HepG2 (cell line): ENCODE results near the gene NAT10. TPM values are rescaled to one million over a fixed set of nuclear protein-coding genes. Genes with fewer than 3 reads are reported as not detected.

Experiments used
- ATAC-seq: fragments of 200-7000 bp; cut with Tn5 transposase; 3 replicates; pipeline ENCODE4 v1.9.1; 2020; ENCODE audit warnings: mild to moderate bottlenecking, moderate library complexity
- BruUV-seq: library from RNA; stranded (reverse); fragments of 400-500 nt; replicated peaks from 2 replicates; lab custom pipeline; 2021; lab: Mats Ljungman, UMichigan
- CTCF ChIA-PET: fragments of 300-600 bp; formaldehyde crosslinking; extraction: SDS; loops from one replicate; lab custom pipeline; 2021; ENCODE audit warnings: low total read pairs, inconsistent platforms, low intra/inter-chr PET ratio; lab: Yijun Ruan, JAX
- POLR2A ChIA-PET: fragments of 350-600 bp; sonication (Branson Sonifier 250); formaldehyde crosslinking; loops from one replicate; lab custom pipeline; 2020; ENCODE audit warnings: antibody characterized with exemption, inconsistent platforms; lab: Yijun Ruan, JAX
- DNase-seq: peaks from one replicate; pipeline ENCODE4 v3.0.0-alpha.2; 2015; ENCODE audit warnings: low spot score
- FAIRE-seq: peaks from 3 replicates; lab custom pipeline; 2011; peaks lifted over from hg19 to GRCh38; lab: Jason Lieb, UNC
- H2AFZ ChIP-seq: one replicate; pipeline ENCODE4 v1.6.1; 2011; ENCODE audit warnings: low read length, inconsistent platforms
- H3K27ac ChIP-seq: fragments of 300-600 bp; 3 replicates; pipeline ENCODE4 v1.8.0; 2011; ENCODE audit warnings: mixed run types, mild to moderate bottlenecking, mixed read lengths, low read length, inconsistent platforms; ENCODE audit not compliant: insufficient read depth; ENCODE audit errors: extremely low read length
- H3K27me3 ChIP-seq, 2 experiments: fragments of 200-600 bp in 1 of 2; 2 replicates in 1 of 2; 3 replicates in 1 of 2; pipeline versions ENCODE4 v1.6.0 to v1.8.0; 2011; ENCODE audit warnings: low read length in 2 of 2, mild to moderate bottlenecking in 2 of 2, moderate library complexity in 2 of 2, inconsistent platforms in 1 of 2; ENCODE audit not compliant: insufficient read depth in 2 of 2, control insufficient read depth in 1 of 2
- H3K36me3 ChIP-seq, 2 experiments: fragments of 200-600 bp in 1 of 2; replicated peaks in 1 of 2; 2 replicates in 1 of 2; 3 replicates in 1 of 2; pipeline versions ENCODE4 v1.5.1 to v1.8.0; 2011; ENCODE audit warnings: low read length in 2 of 2, inconsistent platforms in 1 of 2; ENCODE audit not compliant: insufficient read depth in 2 of 2, control insufficient read depth in 1 of 2
- H3K4me1 ChIP-seq: 2 replicates; pipeline ENCODE4 v1.5.1; 2012; ENCODE audit warnings: low read length, inconsistent platforms; ENCODE audit not compliant: insufficient read depth
- H3K4me2 ChIP-seq: 2 replicates; pipeline ENCODE4 v1.6.0; 2011; ENCODE audit warnings: low read depth, low read length, inconsistent platforms
- H3K4me3 ChIP-seq, 3 experiments: fragments of 200-600 bp in 1 of 3; sonication (generic), shearing (Covaris generic) in 1 of 3; replicated peaks in 1 of 3; 2 replicates each; pipeline ENCODE4 v1.5.1; 2011 to 2016; ENCODE audit warnings: low read length in 3 of 3, inconsistent platforms in 2 of 3, low read depth in 2 of 3, mild to moderate bottlenecking in 2 of 3, control low read depth in 1 of 3, mixed read lengths in 1 of 3; ENCODE audit not compliant: insufficient read depth in 1 of 3
- H3K79me2 ChIP-seq: one replicate; pipeline ENCODE4 v1.6.1; 2011; ENCODE audit warnings: low read length, inconsistent platforms; ENCODE audit not compliant: insufficient read depth
- H3K9ac ChIP-seq: 2 replicates; pipeline ENCODE4 v1.6.0; 2011; ENCODE audit warnings: mild to moderate bottlenecking, low read depth, low read length, inconsistent platforms; ENCODE audit not compliant: insufficient read depth
- H3K9me3 ChIP-seq: 2 replicates; pipeline ENCODE4 v1.5.1; 2012; ENCODE audit warnings: mild to moderate bottlenecking, low read length
- H4K20me1 ChIP-seq: 2 replicates; pipeline ENCODE4 v1.6.0; 2011; ENCODE audit warnings: inconsistent platforms, mild to moderate bottlenecking, low read length, moderate library complexity; ENCODE audit not compliant: insufficient read depth
- ATF7 ChIP-seq, 2 experiments: fragments of 450-650 bp in 1 of 2; sonication (generic) in 1 of 2; formaldehyde crosslinking in 1 of 2; IDR thresholded peaks; 2 replicates each; pipeline versions ENCODE4 v1.4.0 to v1.6.1; 2016 to 2020; ENCODE audit warnings: antibody characterized with exemption in 1 of 2, mild to moderate bottlenecking in 1 of 2, missing genetic modification reagents in 1 of 2
- KAT7 ChIP-seq: IDR thresholded peaks from 2 replicates; pipeline ENCODE4 v1.6.1; 2018; ENCODE audit warnings: borderline replicate concordance, missing compliant biosample characterization
- KLF11 ChIP-seq: IDR thresholded peaks from 2 replicates; pipeline ENCODE4 v1.6.1; 2016; ENCODE audit warnings: missing compliant biosample characterization
- MAFG ChIP-seq: sonication (generic); formaldehyde crosslinking; IDR thresholded peaks from 2 replicates; pipeline ENCODE4 v1.5.1; 2020; ENCODE audit warnings: mild to moderate bottlenecking, missing genetic modification reagents
- PCBP2 ChIP-seq: fragments of 200-400 bp; formaldehyde crosslinking; optimal IDR thresholded peaks from 2 replicates; pipeline ENCODE3; 2018; ENCODE audit warnings: low read length, low read depth; ENCODE audit not compliant: poor library complexity, severe bottlenecking
- ZNF30 ChIP-seq: sonication (generic); formaldehyde crosslinking; IDR thresholded peaks from 2 replicates; pipeline ENCODE4 v1.5.0; 2020; ENCODE audit warnings: mild to moderate bottlenecking, missing genetic modification reagents
- ZSCAN31 ChIP-seq: sonication (generic); formaldehyde crosslinking; IDR thresholded peaks from 2 replicates; pipeline ENCODE4 v1.5.0; 2020; ENCODE audit warnings: low read depth, mild to moderate bottlenecking, missing genetic modification reagents
- WGBS: methylation state at CpG from one replicate; pipeline ENCODE4 v1.1.6; 2017; ENCODE audit warnings: low lambda C conversion rate; 5-methylcytosine and 5-hydroxymethylcytosine counted together
- in situ Hi-C: cut with HindIII; loops from 2 replicates; pipeline ENCODE4 v1.10.0; 2017; ENCODE audit warnings: low pct_unique_long_range_greater_than_20kb; ENCODE audit not compliant: extremely low pct_ligation_motif_present
- intact Hi-C: fragments of 100-400 bp; cut with micrococcal nuclease; formaldehyde crosslinking; loops from one replicate; pipeline ENCODE4 v1.10.0; 2022; ENCODE audit not compliant: unreplicated experiment
- polyA plus RNA-seq, 8 experiments: library from polyadenylated mRNA; depleted of rRNA in 3 of 8; stranded (reverse) in 7 of 8; unstranded in 1 of 8; fragments of >200 nt; fragmentation: Illumina TruSeq in 4 of 8; extraction: Trizol in 4 of 8; gene quantifications; 2 replicates each; pipeline versions ENCODE4 v1.2.1 to v1.2.3, GENCODE V29; 2011 to 2016; ENCODE audit warnings: low read depth in 4 of 8, missing spikeins in 1 of 8, mixed read lengths in 1 of 8; ENCODE audit not compliant: insufficient read depth in 1 of 8
- total RNA-seq, 5 experiments: library from RNA; depleted of rRNA; stranded (reverse); fragments of >200 nt; fragmentation: Illumina TruSeq; extraction: Trizol; gene quantifications; 2 replicates each; pipeline ENCODE4 v1.2.3, GENCODE V29; 2016; ENCODE audit warnings: low read depth in 1 of 5
- TF ChIP-seq, protein P1 (sequence below): sonication (generic); formaldehyde crosslinking; IDR thresholded peaks from 2 replicates; pipeline ENCODE4 v1.4.0; 2020; ENCODE audit warnings: missing genetic modification reagents
- TF ChIP-seq, protein P2 (sequence below): sonication (generic); formaldehyde crosslinking; IDR thresholded peaks from 2 replicates; pipeline ENCODE4 v1.5.1; 2020; ENCODE audit warnings: missing genetic modification reagents, mild to moderate bottlenecking, borderline replicate concordance
- TF ChIP-seq, protein P3 (sequence below): sonication (generic); formaldehyde crosslinking; IDR thresholded peaks from 2 replicates; pipeline ENCODE4 v1.4.0; 2020; ENCODE audit warnings: mild to moderate bottlenecking, missing genetic modification reagents
- TF ChIP-seq, protein P4 (sequence below): sonication (generic); formaldehyde crosslinking; IDR thresholded peaks from 2 replicates; pipeline ENCODE4 v1.8.1; 2023; ENCODE audit warnings: mild to moderate bottlenecking, missing genetic modification reagents, borderline replicate concordance
- TF ChIP-seq, protein P5 (sequence below): sonication (generic); formaldehyde crosslinking; IDR thresholded peaks from 2 replicates; pipeline ENCODE4 v1.9.0; 2022; ENCODE audit warnings: low read depth, missing genetic modification reagents
- TF ChIP-seq, protein P6 (sequence below): sonication (generic); formaldehyde crosslinking; IDR thresholded peaks from 2 replicates; pipeline ENCODE4 v1.4.0; 2020; ENCODE audit warnings: missing genetic modification reagents
- TF ChIP-seq, protein P7 (sequence below): sonication (generic); formaldehyde crosslinking; IDR thresholded peaks from 2 replicates; pipeline ENCODE4 v1.4.0; 2020; ENCODE audit warnings: missing genetic modification reagents

Gene NAT10
- total and polyA plus RNA-seq, 2 of the 13 experiments (the other 11 are each of a cell fraction or from before 2014, with no cell fraction given) = 33.9 to 51.9 TPM

DNA sequence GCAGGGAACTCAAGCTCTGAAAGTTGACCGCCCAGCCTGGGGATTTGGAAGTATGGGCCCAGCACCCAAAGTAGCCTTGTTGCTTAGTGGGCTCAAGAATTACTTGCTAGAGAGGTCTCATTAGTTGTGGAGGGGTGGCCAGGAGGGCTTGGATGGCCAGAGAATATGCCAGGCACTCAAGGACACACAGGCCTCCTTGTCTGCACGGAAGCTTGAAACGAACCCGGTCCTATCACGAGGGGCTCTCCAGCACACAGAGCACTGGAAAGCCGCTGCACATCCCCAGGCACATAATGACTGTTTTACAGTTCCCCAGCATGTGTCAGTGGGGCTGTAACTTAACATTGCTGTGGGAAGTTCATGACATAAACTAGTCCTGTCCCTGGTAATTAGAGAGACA, 55.9 kb downstream of the NAT10 start:
- no peaks in the 10 kb centered on the region for H4K20me1 ChIP-seq
- H3K27me3 ChIP-seq = no peaks in the 10 kb centered on the region
- intact Hi-C loops (no loop called here), in situ Hi-C loops (loop anchor here (10.0 to 25.0 kb wide), 2 partner anchors 333 to 751 kb away; partner anchors contain the start of genes APIP and PDHX)
- no peak for DNase-seq
- H2AFZ ChIP-seq = no peak overlapping the region
- H3K27ac ChIP-seq = no peak overlapping the region
- no peaks in the 10 kb centered on the region for H3K9me3 ChIP-seq
- H3K9ac ChIP-seq = no peak overlapping the region
- ChIA-PET CTCF (no interaction called here), POLR2A (no interaction called here)
- no peaks in the 10 kb centered on the region for H3K4me1 ChIP-seq
- no TSS peak for BruUV-seq
- WGBS = 100% methylated on average over 1 of the region's 6 CpGs
- no peak overlapping the region for H3K4me3 ChIP-seq
- H3K4me2 ChIP-seq = no peak overlapping the region
- no peak for FAIRE-seq
- H3K79me2 ChIP-seq = no peaks in the 10 kb centered on the region
- H3K36me3 ChIP-seq = peaks cover 28 to 61% of the 10 kb centered on the region in 2 experiments; a peak in 4 of 5 replicates
- no peak for ATAC-seq
- TF ChIP-seq, protein P1, sequence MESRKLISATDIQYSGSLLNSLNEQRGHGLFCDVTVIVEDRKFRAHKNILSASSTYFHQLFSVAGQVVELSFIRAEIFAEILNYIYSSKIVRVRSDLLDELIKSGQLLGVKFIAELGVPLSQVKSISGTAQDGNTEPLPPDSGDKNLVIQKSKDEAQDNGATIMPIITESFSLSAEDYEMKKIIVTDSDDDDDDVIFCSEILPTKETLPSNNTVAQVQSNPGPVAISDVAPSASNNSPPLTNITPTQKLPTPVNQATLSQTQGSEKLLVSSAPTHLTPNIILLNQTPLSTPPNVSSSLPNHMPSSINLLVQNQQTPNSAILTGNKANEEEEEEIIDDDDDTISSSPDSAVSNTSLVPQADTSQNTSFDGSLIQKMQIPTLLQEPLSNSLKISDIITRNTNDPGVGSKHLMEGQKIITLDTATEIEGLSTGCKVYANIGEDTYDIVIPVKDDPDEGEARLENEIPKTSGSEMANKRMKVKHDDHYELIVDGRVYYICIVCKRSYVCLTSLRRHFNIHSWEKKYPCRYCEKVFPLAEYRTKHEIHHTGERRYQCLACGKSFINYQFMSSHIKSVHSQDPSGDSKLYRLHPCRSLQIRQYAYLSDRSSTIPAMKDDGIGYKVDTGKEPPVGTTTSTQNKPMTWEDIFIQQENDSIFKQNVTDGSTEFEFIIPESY = no peak
- TF ChIP-seq, protein P2, sequence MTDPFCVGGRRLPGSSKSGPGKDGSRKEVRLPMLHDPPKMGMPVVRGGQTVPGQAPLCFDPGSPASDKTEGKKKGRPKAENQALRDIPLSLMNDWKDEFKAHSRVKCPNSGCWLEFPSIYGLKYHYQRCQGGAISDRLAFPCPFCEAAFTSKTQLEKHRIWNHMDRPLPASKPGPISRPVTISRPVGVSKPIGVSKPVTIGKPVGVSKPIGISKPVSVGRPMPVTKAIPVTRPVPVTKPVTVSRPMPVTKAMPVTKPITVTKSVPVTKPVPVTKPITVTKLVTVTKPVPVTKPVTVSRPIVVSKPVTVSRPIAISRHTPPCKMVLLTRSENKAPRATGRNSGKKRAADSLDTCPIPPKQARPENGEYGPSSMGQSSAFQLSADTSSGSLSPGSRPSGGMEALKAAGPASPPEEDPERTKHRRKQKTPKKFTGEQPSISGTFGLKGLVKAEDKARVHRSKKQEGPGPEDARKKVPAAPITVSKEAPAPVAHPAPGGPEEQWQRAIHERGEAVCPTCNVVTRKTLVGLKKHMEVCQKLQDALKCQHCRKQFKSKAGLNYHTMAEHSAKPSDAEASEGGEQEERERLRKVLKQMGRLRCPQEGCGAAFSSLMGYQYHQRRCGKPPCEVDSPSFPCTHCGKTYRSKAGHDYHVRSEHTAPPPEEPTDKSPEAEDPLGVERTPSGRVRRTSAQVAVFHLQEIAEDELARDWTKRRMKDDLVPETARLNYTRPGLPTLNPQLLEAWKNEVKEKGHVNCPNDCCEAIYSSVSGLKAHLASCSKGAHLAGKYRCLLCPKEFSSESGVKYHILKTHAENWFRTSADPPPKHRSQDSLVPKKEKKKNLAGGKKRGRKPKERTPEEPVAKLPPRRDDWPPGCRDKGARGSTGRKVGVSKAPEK = no peak
- TF ChIP-seq, protein P3, sequence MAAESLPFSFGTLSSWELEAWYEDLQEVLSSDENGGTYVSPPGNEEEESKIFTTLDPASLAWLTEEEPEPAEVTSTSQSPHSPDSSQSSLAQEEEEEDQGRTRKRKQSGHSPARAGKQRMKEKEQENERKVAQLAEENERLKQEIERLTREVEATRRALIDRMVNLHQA (CRISPR knock-in tag) = no peak
- TF ChIP-seq KLF11 (CRISPR knock-in tag) (no peak), KAT7 (CRISPR knock-in tag) (no peak), ATF7 (IDR thresholded peaks at IDR 0.05) (no peak), ATF7 (CRISPR knock-in tag; IDR thresholded peaks at IDR 0.05) (no peak), ZSCAN31 (CRISPR knock-in tag) (no peak), ZNF30 (CRISPR knock-in tag) (no peak), PCBP2 (no peak), MAFG (CRISPR knock-in tag) (no peak)
- TF ChIP-seq, protein P4, sequence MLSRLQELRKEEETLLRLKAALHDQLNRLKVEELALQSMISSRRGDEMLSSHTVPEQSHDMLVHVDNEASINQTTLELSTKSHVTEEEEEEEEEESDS = no peak
- TF ChIP-seq, protein P5, sequence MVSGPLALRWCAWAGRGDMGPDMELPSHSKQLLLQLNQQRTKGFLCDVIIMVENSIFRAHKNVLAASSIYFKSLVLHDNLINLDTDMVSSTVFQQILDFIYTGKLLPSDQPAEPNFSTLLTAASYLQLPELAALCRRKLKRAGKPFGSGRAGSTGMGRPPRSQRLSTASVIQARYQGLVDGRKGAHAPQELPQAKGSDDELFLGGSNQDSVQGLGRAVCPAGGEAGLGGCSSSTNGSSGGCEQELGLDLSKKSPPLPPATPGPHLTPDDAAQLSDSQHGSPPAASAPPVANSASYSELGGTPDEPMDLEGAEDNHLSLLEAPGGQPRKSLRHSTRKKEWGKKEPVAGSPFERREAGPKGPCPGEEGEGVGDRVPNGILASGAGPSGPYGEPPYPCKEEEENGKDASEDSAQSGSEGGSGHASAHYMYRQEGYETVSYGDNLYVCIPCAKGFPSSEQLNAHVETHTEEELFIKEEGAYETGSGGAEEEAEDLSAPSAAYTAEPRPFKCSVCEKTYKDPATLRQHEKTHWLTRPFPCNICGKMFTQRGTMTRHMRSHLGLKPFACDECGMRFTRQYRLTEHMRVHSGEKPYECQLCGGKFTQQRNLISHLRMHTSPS (CRISPR knock-in tag) = no peak
- TF ChIP-seq, protein P6, sequence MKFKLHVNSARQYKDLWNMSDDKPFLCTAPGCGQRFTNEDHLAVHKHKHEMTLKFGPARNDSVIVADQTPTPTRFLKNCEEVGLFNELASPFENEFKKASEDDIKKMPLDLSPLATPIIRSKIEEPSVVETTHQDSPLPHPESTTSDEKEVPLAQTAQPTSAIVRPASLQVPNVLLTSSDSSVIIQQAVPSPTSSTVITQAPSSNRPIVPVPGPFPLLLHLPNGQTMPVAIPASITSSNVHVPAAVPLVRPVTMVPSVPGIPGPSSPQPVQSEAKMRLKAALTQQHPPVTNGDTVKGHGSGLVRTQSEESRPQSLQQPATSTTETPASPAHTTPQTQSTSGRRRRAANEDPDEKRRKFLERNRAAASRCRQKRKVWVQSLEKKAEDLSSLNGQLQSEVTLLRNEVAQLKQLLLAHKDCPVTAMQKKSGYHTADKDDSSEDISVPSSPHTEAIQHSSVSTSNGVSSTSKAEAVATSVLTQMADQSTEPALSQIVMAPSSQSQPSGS (CRISPR knock-in tag) = no peak
- TF ChIP-seq, protein P7, sequence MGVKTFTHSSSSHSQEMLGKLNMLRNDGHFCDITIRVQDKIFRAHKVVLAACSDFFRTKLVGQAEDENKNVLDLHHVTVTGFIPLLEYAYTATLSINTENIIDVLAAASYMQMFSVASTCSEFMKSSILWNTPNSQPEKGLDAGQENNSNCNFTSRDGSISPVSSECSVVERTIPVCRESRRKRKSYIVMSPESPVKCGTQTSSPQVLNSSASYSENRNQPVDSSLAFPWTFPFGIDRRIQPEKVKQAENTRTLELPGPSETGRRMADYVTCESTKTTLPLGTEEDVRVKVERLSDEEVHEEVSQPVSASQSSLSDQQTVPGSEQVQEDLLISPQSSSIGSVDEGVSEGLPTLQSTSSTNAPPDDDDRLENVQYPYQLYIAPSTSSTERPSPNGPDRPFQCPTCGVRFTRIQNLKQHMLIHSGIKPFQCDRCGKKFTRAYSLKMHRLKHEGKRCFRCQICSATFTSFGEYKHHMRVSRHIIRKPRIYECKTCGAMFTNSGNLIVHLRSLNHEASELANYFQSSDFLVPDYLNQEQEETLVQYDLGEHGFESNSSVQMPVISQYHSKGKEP = no peak
